ENCODE results near the gene LMO4.

- TF ChIP-seq POLR2A (IDR thresholded peaks at IDR 0.05) (no peak), CTCF (IDR thresholded peaks at IDR 0.05) (no peak)
Observed at GRCh38 chr1:87369736-87370478, 41.2 kb downstream of the LMO4 start.

Data from uterus (tissue), 2 donors.